WTC11 (cell line): ENCODE measurements around the gene GLS. TPM values are rescaled to one million over a fixed set of nuclear protein-coding genes. Genes with fewer than 3 reads are reported as not detected.

ENCODE experiments used
- ATAC-seq: fragments of 200-7000 bp; cut with Tn5 transposase; 2 replicates; pipeline ENCODE4 v1.10.0; 2021; ENCODE audit warnings: mild to moderate bottlenecking, moderate library complexity
- CTCF ChIA-PET: fragments of 300-600 bp; sonication (Branson Sonifier 250); formaldehyde crosslinking; loops from one replicate; lab custom pipeline; 2021; ENCODE audit warnings: antibody characterized with exemption; lab: Charles Lee
- POLR2A ChIA-PET: fragments of 350-600 bp; sonication (Branson Sonifier 250); formaldehyde crosslinking; loops from one replicate; lab custom pipeline; 2021; ENCODE audit warnings: antibody characterized with exemption; lab: Charles Lee
- DNase-seq: peaks from one replicate; pipeline ENCODE4 v3.0.0; 2021; ENCODE audit warnings: low spot score
- H3K27ac Mint-ChIP-seq: 2 replicates; pipeline ENCODE4 v1.8.0; 2021; ENCODE audit warnings: mixed read lengths
- H3K27me3 Mint-ChIP-seq: 2 replicates; pipeline ENCODE4 v1.8.0; 2021; ENCODE audit warnings: low read depth, mild to moderate bottlenecking, moderate library complexity, mixed read lengths
- H3K36me3 Mint-ChIP-seq: 2 replicates; pipeline ENCODE4 v1.8.0; 2021; ENCODE audit warnings: mixed read lengths
- H3K4me1 Mint-ChIP-seq: 2 replicates; pipeline ENCODE4 v1.8.0; 2022; ENCODE audit warnings: mixed read lengths
- H3K4me3 Mint-ChIP-seq: 2 replicates; pipeline ENCODE4 v1.8.0; 2021; ENCODE audit warnings: mild to moderate bottlenecking, moderate library complexity, mixed read lengths
- H3K9me3 Mint-ChIP-seq: 2 replicates; pipeline ENCODE4 v1.8.0; 2021; ENCODE audit warnings: mixed read lengths
- ARID4B ChIP-seq: sonication (generic); formaldehyde crosslinking; IDR thresholded peaks from 2 replicates; pipeline ENCODE4 v1.8.0; 2023; ENCODE audit warnings: missing genetic modification reagents, mild to moderate bottlenecking, borderline replicate concordance
- CREM ChIP-seq: sonication (generic); formaldehyde crosslinking; IDR thresholded peaks from 2 replicates; pipeline ENCODE4 v1.8.1; 2022; ENCODE audit warnings: mild to moderate bottlenecking, missing genetic modification reagents, moderate library complexity
- GRHL2 ChIP-seq: fragments of 250-450 bp; sonication (Bioruptor Pico); IDR thresholded peaks from 2 replicates; pipeline ENCODE4 v1.8.0; 2022; ENCODE audit warnings: mild to moderate bottlenecking, moderate library complexity; ENCODE audit not compliant: insufficient replicate concordance, severe bottlenecking
- GTF2I ChIP-seq: fragments of 250-450 bp; sonication (Bioruptor Pico); conservative IDR thresholded peaks from 2 replicates; pipeline ENCODE4 v1.4.0; 2021; ENCODE audit warnings: mild to moderate bottlenecking
- NFE2L1 ChIP-seq: sonication (generic); formaldehyde crosslinking; IDR thresholded peaks from 2 replicates; pipeline ENCODE4 v1.8.1; 2023; ENCODE audit warnings: missing genetic modification reagents
- USF2 ChIP-seq: sonication (generic); formaldehyde crosslinking; IDR thresholded peaks from 2 replicates; pipeline ENCODE4 v1.8.1; 2023; ENCODE audit warnings: mild to moderate bottlenecking, missing genetic modification reagents, moderate library complexity
- ZNF416 ChIP-seq: fragments of 250-450 bp; sonication (Bioruptor Pico); IDR thresholded peaks from 2 replicates; pipeline ENCODE4 v1.9.0; 2021; ENCODE audit warnings: mild to moderate bottlenecking, inconsistent platforms
- total RNA-seq: library from RNA; stranded (reverse); gene quantifications from 3 replicates; pipeline ENCODE4 v1.2.3, GENCODE V29; 2021
- TF ChIP-seq, protein P1 (sequence below): sonication (generic); formaldehyde crosslinking; conservative IDR thresholded peaks from 2 replicates; pipeline ENCODE4 v1.8.1; 2022; ENCODE audit warnings: mild to moderate bottlenecking, missing genetic modification reagents
- TF ChIP-seq, protein P2 (sequence below): fragments of 250-450 bp; sonication (Bioruptor Pico); IDR thresholded peaks from 2 replicates; pipeline ENCODE4 v1.8.0; 2021; ENCODE audit warnings: mild to moderate bottlenecking
- TF ChIP-seq, protein P3 (sequence below): sonication (generic); formaldehyde crosslinking; IDR thresholded peaks from 2 replicates; pipeline ENCODE4 v1.8.1; 2022; ENCODE audit warnings: missing genetic modification reagents, borderline replicate concordance
- TF ChIP-seq, protein P4 (sequence below): fragments of 250-450 bp; sonication (Bioruptor Pico); IDR thresholded peaks from 2 replicates; pipeline ENCODE4 v1.9.0; 2021; ENCODE audit warnings: mild to moderate bottlenecking
- TF ChIP-seq, protein P5 (sequence below): sonication (generic); formaldehyde crosslinking; IDR thresholded peaks from 2 replicates; pipeline ENCODE4 v1.8.1; 2023; ENCODE audit warnings: mild to moderate bottlenecking, missing genetic modification reagents, borderline replicate concordance

Gene GLS
- total RNA-seq, 1 experiment from 2014 or later: 115 TPM

GRCh38 chr2:190982262-190983034, 101.8 kb downstream of the GLS start:
- no peak for TF ChIP-seq NFE2L1
- TF ChIP-seq, protein P1, sequence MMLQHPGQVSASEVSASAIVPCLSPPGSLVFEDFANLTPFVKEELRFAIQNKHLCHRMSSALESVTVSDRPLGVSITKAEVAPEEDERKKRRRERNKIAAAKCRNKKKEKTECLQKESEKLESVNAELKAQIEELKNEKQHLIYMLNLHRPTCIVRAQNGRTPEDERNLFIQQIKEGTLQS (CRISPR knock-in tag): no peak
- TF ChIP-seq CREM: no peak
- TF ChIP-seq GRHL2 (CRISPR knock-in tag): no peak
- no peak for TF ChIP-seq ARID4B (CRISPR knock-in tag)
- H3K27ac Mint-ChIP-seq: no peak overlapping the region
- no peak overlapping the region for H3K4me3 Mint-ChIP-seq
- peaks cover 9% of the 10 kb centered on the region for H3K4me1 Mint-ChIP-seq
- H3K27me3 Mint-ChIP-seq: no peaks in the 10 kb centered on the region
- no peak for ATAC-seq
- ChIA-PET CTCF (no interaction called here), POLR2A (no interaction called here)
- no peak for DNase-seq
- H3K36me3 Mint-ChIP-seq: peaks cover 94% of the 10 kb centered on the region
- no peaks in the 10 kb centered on the region for H3K9me3 Mint-ChIP-seq

DNA sequence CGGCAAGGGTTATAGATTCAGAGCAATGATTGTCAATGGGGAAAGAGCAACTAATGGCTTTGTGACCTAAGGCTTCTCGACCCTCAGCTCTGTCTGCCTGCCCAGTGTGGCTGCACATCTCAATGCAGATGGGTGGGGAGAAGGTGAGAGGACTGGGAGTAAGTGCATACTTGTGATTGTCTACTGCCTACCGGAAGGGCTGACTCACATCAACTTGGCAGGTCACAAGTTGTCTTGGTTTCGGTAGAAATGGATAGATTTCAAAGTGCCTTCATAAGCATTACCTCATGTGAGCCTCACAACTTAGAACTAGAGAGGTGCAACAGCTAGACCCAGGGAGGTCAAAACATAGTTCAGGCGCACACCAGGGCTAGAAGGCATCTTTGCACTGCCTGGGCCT, 104.0 kb downstream of the GLS start:
- Mint-ChIP-seq H3K4me3 (no peak overlapping the region), H3K4me1 (peaks cover 9% of the 10 kb centered on the region), H3K36me3 (peaks cover 91% of the 10 kb centered on the region), H3K9me3 (no peaks in the 10 kb centered on the region), H3K27ac (no peak overlapping the region), H3K27me3 (no peaks in the 10 kb centered on the region)
- DNase-seq (no peak), ATAC-seq (no peak)
- POLR2A ChIA-PET: no interaction called here
- CTCF ChIA-PET: no interaction called here
- TF ChIP-seq GTF2I (CRISPR knock-in tag): no peak
- TF ChIP-seq, all 79 proteins: peak for 0

- H3K4me3 Mint-ChIP-seq: no peak overlapping the region
- 0 out of 2 replicates have a peak, but pooled peaks cover 2% of the 10 kb centered on the region for H3K4me1 Mint-ChIP-seq
- H3K27me3 Mint-ChIP-seq: no peaks in the 10 kb centered on the region
- H3K36me3 Mint-ChIP-seq: peaks cover 89% of the 10 kb centered on the region
- ATAC-seq: no peak
- peak; percentile 41 for DNase-seq
- no peak overlapping the region for H3K27ac Mint-ChIP-seq
- POLR2A ChIA-PET: no interaction called here
- H3K9me3 Mint-ChIP-seq: no peaks in the 10 kb centered on the region
- CTCF ChIA-PET: no interaction called here
- TF ChIP-seq USF2 (CRISPR knock-in tag) (no peak), ZNF416 (no peak)
- TF ChIP-seq, protein P2, sequence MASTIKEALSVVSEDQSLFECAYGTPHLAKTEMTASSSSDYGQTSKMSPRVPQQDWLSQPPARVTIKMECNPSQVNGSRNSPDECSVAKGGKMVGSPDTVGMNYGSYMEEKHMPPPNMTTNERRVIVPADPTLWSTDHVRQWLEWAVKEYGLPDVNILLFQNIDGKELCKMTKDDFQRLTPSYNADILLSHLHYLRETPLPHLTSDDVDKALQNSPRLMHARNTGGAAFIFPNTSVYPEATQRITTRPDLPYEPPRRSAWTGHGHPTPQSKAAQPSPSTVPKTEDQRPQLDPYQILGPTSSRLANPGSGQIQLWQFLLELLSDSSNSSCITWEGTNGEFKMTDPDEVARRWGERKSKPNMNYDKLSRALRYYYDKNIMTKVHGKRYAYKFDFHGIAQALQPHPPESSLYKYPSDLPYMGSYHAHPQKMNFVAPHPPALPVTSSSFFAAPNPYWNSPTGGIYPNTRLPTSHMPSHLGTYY (CRISPR knock-in tag): no peak
- TF ChIP-seq, protein P3, sequence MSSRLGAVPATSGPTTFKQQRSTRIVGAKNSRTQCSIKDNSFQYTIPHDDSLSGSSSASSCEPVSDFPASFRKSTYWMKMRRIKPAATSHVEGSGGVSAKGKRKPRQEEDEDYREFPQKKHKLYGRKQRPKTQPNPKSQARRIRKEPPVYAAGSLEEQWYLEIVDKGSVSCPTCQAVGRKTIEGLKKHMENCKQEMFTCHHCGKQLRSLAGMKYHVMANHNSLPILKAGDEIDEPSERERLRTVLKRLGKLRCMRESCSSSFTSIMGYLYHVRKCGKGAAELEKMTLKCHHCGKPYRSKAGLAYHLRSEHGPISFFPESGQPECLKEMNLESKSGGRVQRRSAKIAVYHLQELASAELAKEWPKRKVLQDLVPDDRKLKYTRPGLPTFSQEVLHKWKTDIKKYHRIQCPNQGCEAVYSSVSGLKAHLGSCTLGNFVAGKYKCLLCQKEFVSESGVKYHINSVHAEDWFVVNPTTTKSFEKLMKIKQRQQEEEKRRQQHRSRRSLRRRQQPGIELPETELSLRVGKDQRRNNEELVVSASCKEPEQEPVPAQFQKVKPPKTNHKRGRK (CRISPR knock-in tag): no peak
- TF ChIP-seq, protein P4, sequence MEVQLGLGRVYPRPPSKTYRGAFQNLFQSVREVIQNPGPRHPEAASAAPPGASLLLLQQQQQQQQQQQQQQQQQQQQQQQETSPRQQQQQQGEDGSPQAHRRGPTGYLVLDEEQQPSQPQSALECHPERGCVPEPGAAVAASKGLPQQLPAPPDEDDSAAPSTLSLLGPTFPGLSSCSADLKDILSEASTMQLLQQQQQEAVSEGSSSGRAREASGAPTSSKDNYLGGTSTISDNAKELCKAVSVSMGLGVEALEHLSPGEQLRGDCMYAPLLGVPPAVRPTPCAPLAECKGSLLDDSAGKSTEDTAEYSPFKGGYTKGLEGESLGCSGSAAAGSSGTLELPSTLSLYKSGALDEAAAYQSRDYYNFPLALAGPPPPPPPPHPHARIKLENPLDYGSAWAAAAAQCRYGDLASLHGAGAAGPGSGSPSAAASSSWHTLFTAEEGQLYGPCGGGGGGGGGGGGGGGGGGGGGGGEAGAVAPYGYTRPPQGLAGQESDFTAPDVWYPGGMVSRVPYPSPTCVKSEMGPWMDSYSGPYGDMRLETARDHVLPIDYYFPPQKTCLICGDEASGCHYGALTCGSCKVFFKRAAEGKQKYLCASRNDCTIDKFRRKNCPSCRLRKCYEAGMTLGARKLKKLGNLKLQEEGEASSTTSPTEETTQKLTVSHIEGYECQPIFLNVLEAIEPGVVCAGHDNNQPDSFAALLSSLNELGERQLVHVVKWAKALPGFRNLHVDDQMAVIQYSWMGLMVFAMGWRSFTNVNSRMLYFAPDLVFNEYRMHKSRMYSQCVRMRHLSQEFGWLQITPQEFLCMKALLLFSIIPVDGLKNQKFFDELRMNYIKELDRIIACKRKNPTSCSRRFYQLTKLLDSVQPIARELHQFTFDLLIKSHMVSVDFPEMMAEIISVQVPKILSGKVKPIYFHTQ (CRISPR knock-in tag): no peak
- TF ChIP-seq, protein P5, sequence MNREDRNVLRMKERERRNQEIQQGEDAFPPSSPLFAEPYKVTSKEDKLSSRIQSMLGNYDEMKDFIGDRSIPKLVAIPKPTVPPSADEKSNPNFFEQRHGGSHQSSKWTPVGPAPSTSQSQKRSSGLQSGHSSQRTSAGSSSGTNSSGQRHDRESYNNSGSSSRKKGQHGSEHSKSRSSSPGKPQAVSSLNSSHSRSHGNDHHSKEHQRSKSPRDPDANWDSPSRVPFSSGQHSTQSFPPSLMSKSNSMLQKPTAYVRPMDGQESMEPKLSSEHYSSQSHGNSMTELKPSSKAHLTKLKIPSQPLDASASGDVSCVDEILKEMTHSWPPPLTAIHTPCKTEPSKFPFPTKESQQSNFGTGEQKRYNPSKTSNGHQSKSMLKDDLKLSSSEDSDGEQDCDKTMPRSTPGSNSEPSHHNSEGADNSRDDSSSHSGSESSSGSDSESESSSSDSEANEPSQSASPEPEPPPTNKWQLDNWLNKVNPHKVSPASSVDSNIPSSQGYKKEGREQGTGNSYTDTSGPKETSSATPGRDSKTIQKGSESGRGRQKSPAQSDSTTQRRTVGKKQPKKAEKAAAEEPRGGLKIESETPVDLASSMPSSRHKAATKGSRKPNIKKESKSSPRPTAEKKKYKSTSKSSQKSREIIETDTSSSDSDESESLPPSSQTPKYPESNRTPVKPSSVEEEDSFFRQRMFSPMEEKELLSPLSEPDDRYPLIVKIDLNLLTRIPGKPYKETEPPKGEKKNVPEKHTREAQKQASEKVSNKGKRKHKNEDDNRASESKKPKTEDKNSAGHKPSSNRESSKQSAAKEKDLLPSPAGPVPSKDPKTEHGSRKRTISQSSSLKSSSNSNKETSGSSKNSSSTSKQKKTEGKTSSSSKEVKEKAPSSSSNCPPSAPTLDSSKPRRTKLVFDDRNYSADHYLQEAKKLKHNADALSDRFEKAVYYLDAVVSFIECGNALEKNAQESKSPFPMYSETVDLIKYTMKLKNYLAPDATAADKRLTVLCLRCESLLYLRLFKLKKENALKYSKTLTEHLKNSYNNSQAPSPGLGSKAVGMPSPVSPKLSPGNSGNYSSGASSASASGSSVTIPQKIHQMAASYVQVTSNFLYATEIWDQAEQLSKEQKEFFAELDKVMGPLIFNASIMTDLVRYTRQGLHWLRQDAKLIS (CRISPR knock-in tag): no peak
These were observed 105.8 kb downstream of the GLS start for GRCh38 chr2:190986221-190986953.
